IPS-NIHi11 (cell line): ENCODE data around the gene ROR2.
A peak's percentile ranks its signal among the peaks of the same experiment; 100 is the strongest.

Source experiments
- DNase-seq: peaks from one replicate; pipeline ENCODE4 v3.0.0; 2012; ENCODE audit warnings: mixed read lengths, low spot score

ROR2 gene

GRCh38 chr9:91873637-91874051 is 76.4 kb downstream of the ROR2 start:
- DNase-seq = no peak

- DNase-seq = no peak
Measured at GRCh38 chr9:91868732-91869391, 81.2 kb downstream of the ROR2 start.

GRCh38 chr9:91867740-91868139 is 82.3 kb downstream of the ROR2 start:
- no peak for DNase-seq

- DNase-seq = no peak
Measured at GRCh38 chr9:91865041-91865440, 85.0 kb downstream of the ROR2 start.

- no peak for DNase-seq
Measured at GRCh38 chr9:91864380-91864779, 85.6 kb downstream of the ROR2 start.

- no peak for DNase-seq
Measured at GRCh38 chr9:91863469-91863868, 86.6 kb downstream of the ROR2 start.

- DNase-seq = no peak
Measured at GRCh38 chr9:91858213-91859030, 91.6 kb downstream of the ROR2 start.

- DNase-seq = peak; percentile 83
Measured at GRCh38 chr9:91857291-91858212, 92.5 kb downstream of the ROR2 start.

- DNase-seq = no peak
Measured at GRCh38 chr9:91856419-91856818, 93.6 kb downstream of the ROR2 start.

- no peak for DNase-seq
Measured at GRCh38 chr9:91855196-91855595, 94.8 kb downstream of the ROR2 start.

GRCh38 chr9:91852801-91853347 is 97.2 kb downstream of the ROR2 start:
- DNase-seq = no peak

- no peak for DNase-seq
Measured at GRCh38 chr9:91849694-91850093, 100.3 kb downstream of the ROR2 start.

GRCh38 chr9:91848146-91848545 is 101.9 kb downstream of the ROR2 start:
- DNase-seq = no peak

- no peak for DNase-seq
Measured at GRCh38 chr9:91847581-91848091, 102.4 kb downstream of the ROR2 start.

- DNase-seq = no peak
Measured at GRCh38 chr9:91845879-91846278, 104.1 kb downstream of the ROR2 start.

GRCh38 chr9:91844701-91845291 is 105.2 kb downstream of the ROR2 start:
- DNase-seq = no peak

- no peak for DNase-seq
Measured at GRCh38 chr9:91844190-91844589, 105.8 kb downstream of the ROR2 start.

- DNase-seq = no peak
Measured at GRCh38 chr9:91843623-91844148, 106.3 kb downstream of the ROR2 start.

- no peak for DNase-seq
Measured at GRCh38 chr9:91843093-91843492, 106.9 kb downstream of the ROR2 start.

GRCh38 chr9:91842358-91843049 is 107.5 kb downstream of the ROR2 start:
- DNase-seq = no peak

- DNase-seq = no peak
Measured at GRCh38 chr9:91841591-91841990, 108.4 kb downstream of the ROR2 start.
